GM21723 (cell line): ENCODE results near the gene FBXW7.

Experiments
- ATAC-seq: cut with Tn5 transposase; IDR thresholded peaks from one replicate; pipeline ENCODE4 v1.9.1; 2021; ENCODE audit warnings: mild to moderate bottlenecking, moderate library complexity; ENCODE audit not compliant: unreplicated experiment

Gene FBXW7

DNA sequence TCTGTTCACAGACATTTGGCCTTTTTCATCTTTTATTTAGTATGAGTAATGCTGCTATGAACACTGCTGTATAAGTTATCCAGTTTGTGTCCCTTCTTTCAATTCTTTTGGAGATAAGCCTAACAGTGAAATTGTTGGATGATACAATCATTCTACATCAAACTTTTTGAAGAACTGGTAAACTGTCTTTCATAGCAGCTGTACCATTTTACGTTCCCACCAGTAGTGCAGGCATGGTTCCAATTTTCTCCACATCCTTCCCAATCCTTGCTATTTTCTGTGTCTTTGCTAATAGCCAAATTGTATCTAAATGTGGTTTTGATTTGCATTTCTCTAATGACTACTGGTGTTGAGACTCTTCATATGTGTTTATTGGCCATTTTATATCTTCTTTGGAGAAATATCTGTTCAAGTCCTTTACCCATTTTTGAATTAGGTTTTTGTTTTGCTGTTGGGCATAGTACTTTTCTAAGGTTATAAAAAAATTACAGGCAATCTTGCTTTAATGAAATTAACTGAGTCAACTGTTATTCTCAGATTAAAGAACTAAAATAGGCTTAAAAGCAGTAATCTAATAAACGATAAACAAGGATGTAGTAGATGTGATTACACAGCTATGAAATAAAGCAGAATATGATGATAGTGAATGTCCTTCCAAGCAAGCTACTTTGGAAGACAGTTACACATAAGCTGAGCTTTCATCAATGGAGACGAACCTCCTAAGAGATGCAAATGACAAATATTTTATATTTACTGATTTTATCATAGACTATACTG is 57.2 kb downstream of the FBXW7 start:
- ATAC-seq: no peak

DNA sequence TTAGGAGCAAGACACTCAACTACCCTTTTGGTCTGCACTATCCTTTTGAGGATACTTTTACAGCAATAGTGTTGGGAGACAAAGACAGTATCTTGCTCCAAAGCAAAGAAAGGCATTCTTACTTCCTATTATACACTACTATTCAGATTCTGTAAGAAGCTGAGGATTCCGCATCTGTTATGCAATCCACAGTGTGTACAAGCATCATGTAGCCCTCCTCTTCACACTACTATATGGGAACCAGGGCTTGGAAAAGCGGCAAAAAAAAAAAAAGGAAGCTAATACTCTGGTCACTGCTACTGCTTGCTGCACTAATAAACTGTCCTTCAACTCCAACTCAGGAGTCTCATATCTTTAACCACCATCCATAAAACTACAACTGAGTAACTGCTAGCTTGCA is 59.1 kb downstream of the FBXW7 start:
- no peak for ATAC-seq

DNA sequence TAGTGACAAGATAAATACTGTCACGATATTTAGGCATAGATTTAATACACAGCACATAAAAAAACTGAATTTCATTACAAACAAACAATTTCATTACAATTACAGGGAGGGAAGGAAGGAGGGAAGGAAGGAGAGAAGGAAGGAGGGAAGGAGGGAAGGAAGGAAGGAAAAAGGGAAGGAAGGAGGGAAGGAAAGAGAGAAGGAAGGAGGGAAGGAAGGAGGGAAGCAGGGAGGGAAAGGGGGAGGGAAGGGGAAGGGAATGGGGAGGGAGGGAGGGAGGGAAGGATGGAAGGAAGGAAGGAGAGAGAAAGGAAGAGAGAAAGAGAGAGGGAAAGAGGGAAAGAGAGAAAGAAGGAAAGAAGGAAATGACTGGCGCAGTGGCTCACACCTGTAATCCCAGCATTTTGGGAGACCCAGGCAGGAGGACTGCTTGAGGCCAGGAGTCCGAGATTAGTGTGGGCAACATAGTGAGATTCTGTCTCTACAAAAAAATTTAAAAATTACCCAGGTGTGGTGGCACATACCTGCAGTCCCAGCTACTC is 64.6 kb downstream of the FBXW7 start:
- no peak for ATAC-seq

DNA sequence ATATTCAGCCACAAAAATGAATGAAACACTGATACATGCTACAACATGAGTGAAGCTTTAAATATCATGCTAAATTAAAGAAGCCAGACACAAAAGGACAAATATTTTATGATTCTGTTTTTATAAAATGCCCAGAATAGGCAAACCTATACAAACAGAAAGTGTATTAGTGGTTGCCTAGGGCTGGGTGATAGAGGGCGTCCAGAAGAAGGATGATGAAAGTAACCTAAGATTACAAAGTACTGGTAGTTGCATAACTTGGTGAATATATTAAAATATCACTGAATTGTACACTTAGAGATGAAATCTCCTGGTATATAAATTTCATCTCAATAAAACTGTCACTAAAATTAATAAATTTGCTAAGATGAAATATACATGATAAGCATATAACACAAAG is 67.5 kb downstream of the FBXW7 start:
- ATAC-seq: no peak

DNA sequence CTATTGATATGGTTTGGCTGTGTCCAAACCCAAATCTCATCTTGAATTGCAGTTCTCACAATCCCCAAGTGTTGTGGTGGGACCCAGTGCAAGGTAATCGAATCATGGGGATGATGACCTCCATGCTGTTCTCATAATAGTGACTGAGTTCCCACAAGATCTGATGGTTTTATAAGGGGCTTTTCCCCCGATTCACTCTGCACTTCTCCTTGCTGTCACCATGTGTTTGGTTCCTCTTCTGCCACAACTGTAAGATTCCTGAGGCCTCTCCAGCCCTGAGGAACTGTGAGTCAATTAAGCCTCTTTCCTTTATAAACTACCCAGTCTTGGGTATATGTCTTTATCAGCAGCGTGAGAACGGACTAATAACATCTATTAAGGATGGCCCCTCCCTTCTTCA is 68.8 kb downstream of the FBXW7 start:
- ATAC-seq: no peak

DNA sequence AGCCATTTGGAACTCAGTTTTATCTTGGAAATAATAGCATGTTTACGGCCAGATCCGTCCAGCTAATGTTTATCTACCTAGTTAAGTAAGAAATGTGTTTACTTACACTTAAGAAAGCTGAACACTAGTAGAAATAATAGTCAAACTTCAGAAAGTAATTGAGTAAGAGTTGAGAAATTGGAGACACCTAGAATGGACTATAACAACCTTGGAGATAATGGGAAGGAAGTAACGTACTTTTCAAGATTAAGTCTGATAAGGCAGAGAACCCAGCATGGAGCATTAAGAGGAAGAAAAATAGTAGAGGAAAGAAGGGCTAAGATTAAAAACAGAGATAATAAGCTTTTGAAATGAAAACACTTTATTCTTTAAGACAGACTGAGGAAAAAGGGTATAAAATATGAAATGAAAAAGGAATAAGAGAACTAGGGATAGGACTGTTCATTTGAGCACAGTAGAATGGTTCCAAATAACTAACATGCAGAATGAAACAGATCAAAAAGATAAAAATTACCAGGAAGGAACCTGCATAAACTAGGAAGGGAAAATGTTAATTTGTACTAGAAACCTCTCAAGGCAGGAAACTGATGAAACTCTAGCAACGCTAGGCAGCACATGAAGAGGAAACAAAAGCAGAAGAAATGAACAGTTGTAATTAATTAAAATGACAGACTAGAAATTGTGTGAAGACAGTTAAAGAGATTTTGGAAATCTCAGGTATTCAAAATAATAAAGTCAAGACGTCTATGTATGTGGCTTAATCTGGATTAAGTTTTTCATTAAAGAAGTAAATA is 71.7 kb downstream of the FBXW7 start:
- no peak for ATAC-seq

DNA sequence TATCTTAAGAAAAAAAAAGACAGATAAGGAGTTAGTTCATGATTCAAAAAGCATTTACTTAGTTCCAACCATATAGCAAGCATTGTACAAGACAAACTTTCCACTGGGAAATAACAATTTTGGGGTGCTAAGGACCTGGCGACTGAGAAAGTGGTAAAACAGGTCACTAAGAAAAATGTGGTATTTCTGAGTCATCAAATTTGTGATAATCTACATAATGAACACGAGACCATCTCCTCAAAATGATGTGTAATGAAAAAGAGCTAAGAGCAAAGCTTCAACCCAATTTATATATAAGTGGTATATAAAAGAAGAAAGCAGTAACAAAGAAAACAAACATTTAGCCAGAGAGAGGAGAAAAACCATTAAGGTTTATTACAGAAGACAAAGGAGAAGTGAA is 72.3 kb downstream of the FBXW7 start:
- ATAC-seq: no peak

DNA sequence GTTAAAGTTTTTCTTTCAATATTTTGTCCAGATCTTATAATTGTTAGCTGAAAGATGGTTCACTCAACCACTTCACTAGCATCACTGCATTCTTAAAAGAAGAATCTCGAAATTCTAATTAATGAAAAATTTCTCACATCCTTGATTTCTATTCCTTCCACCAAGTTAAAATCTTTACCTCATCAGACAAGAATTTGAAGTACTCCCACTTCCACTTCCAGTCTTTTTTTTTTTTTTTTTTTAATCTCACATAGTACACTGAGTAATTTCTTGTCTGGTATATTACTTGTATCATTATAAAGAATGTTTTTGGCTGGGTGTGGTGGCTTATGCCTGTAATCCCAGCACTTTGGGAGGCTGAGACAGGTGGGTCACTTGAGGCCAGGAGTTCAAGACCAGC is 73.2 kb downstream of the FBXW7 start:
- ATAC-seq: no peak

DNA sequence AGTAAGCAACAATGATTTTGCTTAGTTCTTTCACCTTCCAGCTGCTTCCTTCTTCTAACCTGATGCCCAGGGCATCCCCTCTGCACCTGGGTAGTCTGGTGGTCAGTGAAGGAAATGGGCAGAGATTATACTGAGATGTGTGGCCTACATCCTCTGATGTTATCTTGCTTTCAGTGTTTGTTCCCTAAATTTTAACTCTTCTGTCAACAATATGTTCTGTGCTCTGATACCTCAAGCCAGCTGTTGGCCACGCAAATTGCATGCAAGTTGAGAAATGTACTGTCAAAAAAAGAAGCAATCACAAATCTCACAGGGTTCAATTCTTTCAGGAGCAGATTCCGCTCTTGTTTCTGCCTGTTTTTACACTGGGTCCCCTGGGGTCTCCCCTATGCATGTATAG is 73.8 kb downstream of the FBXW7 start:
- ATAC-seq: peak; percentile 61

DNA sequence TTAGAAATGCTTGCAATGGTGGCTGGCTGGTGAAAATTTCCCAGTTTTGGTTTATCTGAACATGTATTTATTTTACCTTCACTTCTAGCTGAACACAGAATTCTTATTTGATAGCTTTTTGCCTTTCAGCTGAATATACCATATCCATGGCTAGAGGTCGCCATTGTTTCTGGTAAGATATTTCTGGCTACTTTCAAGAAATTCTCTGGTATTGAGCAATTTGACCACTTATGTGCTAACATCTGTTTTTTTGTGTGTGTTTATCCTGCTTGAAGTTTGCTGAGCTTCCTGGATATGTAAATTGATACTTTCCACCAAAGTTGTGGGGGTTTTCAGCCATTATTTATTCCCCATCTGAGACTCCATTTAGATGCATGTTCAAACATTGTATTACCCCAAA is 75.4 kb downstream of the FBXW7 start:
- peak; percentile 36 for ATAC-seq

DNA sequence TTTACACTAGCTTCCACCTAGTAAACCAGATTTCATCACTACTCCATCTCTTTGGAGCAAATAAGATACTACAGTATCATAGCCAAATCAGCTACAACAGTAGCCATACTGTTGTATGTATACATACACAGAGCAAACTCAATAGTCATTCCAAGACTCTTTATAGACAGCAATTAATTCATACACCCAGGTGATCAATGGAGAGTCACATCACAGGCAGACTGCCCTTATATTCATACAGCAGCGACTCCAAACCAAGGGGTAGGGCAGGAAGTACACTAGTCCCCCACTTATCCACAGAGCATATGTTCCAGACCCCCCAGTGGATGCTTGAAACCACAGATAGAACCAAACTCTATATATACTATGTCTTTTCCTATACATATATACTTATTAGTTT is 76.6 kb downstream of the FBXW7 start:
- ATAC-seq: peak; percentile 3

DNA sequence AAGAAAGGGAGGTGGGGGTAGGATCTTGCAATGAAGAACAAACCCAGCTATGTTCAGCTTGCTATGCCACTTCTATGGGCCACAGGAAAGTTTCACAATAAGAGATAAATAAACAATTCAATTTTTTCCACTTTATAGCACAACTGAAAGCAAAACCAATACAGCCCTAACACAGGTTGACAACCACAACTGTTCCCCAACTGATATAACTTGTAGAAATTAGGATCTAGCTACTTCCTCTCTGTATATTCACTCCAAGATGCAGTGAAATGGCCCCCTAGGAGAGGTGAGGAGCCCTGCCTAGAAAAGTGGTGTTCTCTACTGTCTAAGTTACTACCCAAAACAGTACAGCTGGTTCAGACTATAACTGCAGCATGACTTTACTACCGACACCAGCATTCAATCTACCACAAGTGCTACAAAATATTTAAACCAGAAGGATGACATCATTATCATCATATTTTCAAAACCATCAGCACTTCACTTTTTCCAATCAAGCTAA is 77.0 kb downstream of the FBXW7 start:
- ATAC-seq: peak; percentile 40

DNA sequence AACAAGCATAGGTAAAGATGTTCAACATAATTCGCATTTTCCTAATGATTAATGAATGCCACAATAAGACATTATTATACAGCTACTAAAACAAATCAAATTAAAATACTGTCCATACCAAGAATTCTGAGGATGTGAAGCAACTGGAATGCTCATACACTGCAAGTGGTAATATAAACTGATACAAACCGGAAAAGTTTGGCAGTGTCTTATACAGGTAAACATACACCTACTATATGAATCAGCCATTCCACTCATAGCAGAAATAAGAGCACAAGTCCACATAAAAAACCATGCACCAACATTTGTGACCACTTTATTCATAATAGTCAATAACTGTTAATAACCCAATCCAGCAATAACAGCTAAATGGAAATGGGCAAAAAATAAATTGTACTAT is 79.3 kb downstream of the FBXW7 start:
- ATAC-seq: no peak

DNA sequence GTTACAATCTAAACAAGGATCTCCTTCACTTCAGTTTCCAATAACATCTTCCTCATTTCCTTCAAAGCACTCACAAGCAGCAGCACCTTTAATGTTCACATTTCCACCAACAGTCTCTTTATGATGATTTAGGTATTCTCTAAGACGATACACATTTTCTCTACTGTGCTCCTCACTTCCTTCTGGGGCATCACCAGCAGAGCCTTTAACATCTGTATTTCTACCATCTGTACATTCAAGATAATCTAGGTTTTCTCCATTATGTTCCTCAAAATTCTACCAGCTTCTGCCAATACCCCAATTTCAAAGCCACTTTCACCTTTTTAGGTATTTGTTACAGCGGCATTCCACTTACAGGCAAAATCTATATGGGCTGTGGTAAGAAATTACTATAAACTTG is 80.6 kb downstream of the FBXW7 start:
- ATAC-seq: no peak

DNA sequence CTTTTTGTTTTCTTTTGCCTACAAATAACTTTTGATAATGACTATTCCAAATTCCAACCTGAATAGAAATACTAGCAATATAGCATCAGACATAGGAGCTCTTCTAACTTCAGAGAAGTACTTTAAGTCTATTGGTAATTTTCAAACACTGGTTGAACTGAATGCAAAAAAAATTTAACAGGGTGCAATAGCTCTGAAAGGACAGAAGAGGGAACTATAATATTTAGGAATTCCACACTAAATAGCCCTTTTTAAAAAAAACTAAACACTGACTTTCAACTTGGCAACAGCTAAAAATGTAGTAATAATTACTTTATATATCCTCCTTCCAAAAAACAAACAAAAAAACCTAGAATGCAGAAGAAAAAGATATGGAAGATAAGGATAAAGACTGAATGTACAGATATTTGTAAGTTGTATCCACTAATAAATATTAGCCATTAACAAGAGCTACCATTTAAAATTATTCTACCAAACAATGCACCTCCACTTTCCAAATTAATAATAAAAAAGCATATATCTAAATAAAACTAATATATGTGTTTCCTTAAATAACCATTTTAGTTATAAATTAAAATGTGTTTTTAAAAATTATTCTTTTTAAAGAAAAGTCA is 81.4 kb downstream of the FBXW7 start:
- no peak for ATAC-seq

DNA sequence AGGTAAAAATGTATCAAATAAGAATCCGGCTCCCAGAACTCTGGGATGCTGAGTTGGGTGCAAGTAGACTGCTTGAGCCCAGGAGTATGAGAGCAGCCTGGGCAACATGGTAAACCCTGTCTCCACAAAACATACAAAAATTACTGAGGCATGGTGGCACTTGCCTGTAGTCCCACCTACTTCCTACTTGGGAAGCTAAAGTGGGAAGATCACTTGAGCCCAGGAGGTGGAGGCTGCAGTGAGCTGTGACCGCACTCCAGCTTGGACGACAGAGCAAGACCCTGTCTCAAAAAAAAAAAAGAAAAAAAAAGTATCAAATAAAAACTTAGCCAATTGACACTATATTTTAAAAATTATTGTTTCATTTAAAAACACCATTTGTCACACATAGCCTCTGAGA is 84.4 kb downstream of the FBXW7 start:
- no peak for ATAC-seq

DNA sequence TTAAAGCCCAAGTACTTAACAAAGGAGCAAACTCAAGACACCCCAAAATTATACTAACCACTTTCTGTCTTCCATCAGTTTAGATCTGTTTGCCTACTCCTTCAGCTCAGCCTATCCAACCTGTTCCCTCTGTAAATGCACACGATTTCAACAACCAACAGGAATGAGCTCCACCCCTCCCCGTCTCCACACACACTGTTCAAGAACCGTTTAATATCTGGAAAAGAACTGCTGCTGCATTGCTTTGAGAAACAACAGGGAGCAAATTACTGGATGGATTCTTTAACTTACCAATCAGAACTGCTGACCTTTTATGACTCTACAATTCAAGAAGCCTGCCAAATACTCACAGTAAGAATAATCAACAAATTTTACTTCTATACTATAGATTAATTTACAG is 87.0 kb downstream of the FBXW7 start:
- ATAC-seq: no peak

DNA sequence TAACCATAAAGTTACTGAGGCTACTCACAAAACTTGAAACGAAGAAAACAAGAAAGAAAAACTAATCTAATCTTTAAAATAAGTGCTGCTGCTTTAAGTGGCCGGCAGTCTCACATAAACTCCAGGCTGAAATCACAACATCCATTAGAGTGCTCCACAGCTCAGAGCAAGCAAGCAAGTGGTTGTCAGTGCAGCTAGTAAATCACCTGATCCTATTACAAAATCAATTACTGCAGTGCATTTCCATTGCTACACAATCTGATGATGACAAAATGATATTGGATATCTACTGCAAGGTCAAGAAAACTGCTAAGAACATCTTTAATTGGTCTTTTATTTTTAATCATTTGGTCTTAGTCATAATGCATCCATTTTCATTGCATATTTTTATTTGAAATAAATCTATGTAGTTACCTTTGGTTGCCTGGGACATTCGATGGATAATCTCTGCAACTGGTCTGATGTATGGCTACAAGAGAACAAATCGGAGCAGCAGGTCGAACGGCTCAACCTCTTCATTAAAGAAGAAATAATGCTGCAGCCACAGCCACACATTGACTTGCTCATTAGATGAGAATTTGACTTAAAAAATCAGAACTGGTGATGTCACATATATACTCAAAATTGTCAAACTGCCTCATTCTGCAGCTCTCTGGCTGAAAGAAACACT is 87.7 kb downstream of the FBXW7 start:
- no peak for ATAC-seq

DNA sequence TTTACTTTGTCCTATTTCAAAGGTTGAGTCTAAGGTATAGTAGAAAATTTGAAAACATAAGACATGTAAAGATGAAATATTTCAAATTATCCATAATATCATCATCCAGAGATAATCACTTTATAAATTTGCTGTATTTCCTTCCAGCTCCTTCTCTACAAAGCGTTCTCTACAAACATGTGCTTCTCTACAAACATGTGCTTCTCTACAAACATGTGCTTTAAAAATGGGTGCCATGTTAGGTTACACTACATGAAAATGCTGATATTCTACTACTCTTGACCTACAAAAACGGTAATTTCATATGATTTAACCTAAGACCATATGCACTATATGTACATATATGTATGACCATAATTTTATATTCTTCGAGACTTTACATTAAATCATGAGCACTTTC is 92.0 kb downstream of the FBXW7 start:
- no peak for ATAC-seq

DNA sequence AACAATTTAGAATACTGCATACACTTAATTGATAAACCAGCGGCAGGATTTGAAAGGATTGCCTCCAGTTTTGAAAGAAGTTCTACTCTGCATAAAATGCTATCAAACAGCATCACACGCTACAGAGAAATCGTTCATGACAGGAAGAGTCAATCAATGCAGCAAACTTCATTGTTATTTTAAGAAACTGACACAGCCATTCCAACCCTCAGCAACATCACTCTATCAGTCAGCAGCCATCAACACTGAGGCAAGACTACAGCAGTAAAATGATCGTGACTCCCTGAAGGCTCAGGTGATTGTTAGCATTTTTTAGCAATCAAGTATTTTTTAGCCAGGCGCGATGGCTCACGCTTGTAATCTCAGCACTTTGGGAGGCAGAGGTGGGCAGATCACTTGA is 98.3 kb downstream of the FBXW7 start:
- ATAC-seq: no peak

DNA sequence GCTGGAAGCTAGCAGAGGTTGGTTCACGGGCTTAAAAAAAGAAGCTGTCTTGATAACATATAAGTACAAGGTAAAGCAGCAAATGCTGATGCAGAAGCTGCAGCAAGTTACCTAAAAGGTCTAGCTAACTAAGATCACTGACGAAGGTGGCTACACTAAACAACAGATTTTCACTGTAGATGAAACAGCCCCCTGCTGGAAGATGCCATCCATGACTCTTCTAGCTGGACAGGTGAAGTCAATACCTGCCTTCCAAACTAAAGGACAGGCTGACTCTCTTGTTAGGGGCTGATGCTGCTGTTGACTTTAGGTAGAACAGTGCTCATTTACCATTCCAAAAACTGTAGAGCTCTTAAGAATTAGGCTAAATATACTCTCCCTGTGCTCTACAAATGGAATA is 99.5 kb downstream of the FBXW7 start:
- no peak for ATAC-seq
